Neuronal stem cell (in vitro differentiated cells): Measurements from ENCODE around the gene TMEM88.
A peak's percentile ranks its signal among the peaks of the same experiment; 100 is the strongest.

ENCODE experiments used
- DNase-seq: peaks from one replicate; pipeline ENCODE4 v3.0.0-alpha.2; 2013; ENCODE audit warnings: low spot score
- H2AFZ ChIP-seq: one replicate; pipeline ENCODE4 v1.6.1; 2013; ENCODE audit warnings: mild to moderate bottlenecking, low read length, inconsistent platforms
- H2AK5ac ChIP-seq: 2 replicates; pipeline ENCODE4 v1.6.1; 2013; ENCODE audit warnings: low read depth, mild to moderate bottlenecking, inconsistent platforms, low read length, moderate library complexity, mixed read lengths
- H2BK120ac ChIP-seq: 2 replicates; pipeline ENCODE4 v1.6.1; 2013; ENCODE audit warnings: low read depth, mild to moderate bottlenecking, inconsistent platforms, low read length, moderate library complexity, mixed read lengths
- H2BK12ac ChIP-seq: one replicate; pipeline ENCODE4 v1.6.1; 2013; ENCODE audit warnings: low read length, inconsistent platforms
- H2BK15ac ChIP-seq: 2 replicates; pipeline ENCODE4 v1.6.1; 2013; ENCODE audit warnings: mild to moderate bottlenecking, low read length, inconsistent platforms, mixed read lengths
- H2BK5ac ChIP-seq: one replicate; pipeline ENCODE4 v1.6.1; 2013; ENCODE audit warnings: inconsistent platforms, mild to moderate bottlenecking, low read length, moderate library complexity
- H3K14ac ChIP-seq: one replicate; pipeline ENCODE4 v1.6.1; 2013; ENCODE audit warnings: low read length, inconsistent platforms
- H3K18ac ChIP-seq: 2 replicates; pipeline ENCODE4 v1.6.1; 2013; ENCODE audit warnings: low read length, inconsistent platforms
- H3K23ac ChIP-seq: 2 replicates; pipeline ENCODE4 v1.6.1; 2013; ENCODE audit warnings: low read depth, mild to moderate bottlenecking, mixed read lengths, low read length, inconsistent platforms; ENCODE audit not compliant: poor library complexity
- H3K27ac ChIP-seq: replicated peaks from 3 replicates; pipeline ENCODE4 v1.5.1; 2013; ENCODE audit warnings: low read length, inconsistent platforms
- H3K27me3 ChIP-seq, 3 experiments: 2 replicates each; pipeline ENCODE4 v1.6.1; 2013; ENCODE audit warnings: low read length in 3 of 3, mild to moderate bottlenecking in 2 of 3, inconsistent platforms in 1 of 3, low read depth in 1 of 3, mixed read lengths in 1 of 3, moderate library complexity in 1 of 3; ENCODE audit not compliant: control insufficient read depth in 3 of 3, insufficient read depth in 3 of 3
- H3K36me3 ChIP-seq, 2 donors: replicated peaks in 1 of 2; 2 replicates each; pipeline ENCODE4 v1.6.1; 2013; ENCODE audit warnings: low read length in 2 of 2; ENCODE audit not compliant: control insufficient read depth in 2 of 2, insufficient read depth in 2 of 2
- H3K4ac ChIP-seq: 2 replicates; pipeline ENCODE4 v1.6.1; 2013; ENCODE audit warnings: inconsistent platforms, mild to moderate bottlenecking, low read length, moderate library complexity
- H3K4me1 ChIP-seq, 2 donors: 1 replicate in 1 of 2; 2 replicates in 1 of 2; pipeline ENCODE4 v1.6.1; 2013; ENCODE audit warnings: low read length in 2 of 2, low read depth in 1 of 2; ENCODE audit not compliant: control insufficient read depth in 2 of 2, insufficient read depth in 1 of 2
- H3K4me2 ChIP-seq: one replicate; pipeline ENCODE4 v1.6.1; 2013; ENCODE audit warnings: mild to moderate bottlenecking, low read length, inconsistent platforms; ENCODE audit not compliant: insufficient read depth, poor library complexity, severe bottlenecking
- H3K4me3 ChIP-seq, 2 donors: 2 replicates each; pipeline ENCODE4 v1.5.1; 2013; ENCODE audit warnings: low read length in 2 of 2, mild to moderate bottlenecking in 2 of 2, inconsistent platforms in 1 of 2, moderate library complexity in 1 of 2
- H3K79me1 ChIP-seq: one replicate; pipeline ENCODE4 v1.6.1; 2013; ENCODE audit warnings: low read depth, mild to moderate bottlenecking, inconsistent platforms, low read length, moderate library complexity
- H3K9ac ChIP-seq: one replicate; pipeline ENCODE4 v1.6.1; 2013; ENCODE audit warnings: mild to moderate bottlenecking, low read depth, low read length, inconsistent platforms; ENCODE audit not compliant: poor library complexity
- H3K9me3 ChIP-seq, 2 donors: replicated peaks in 1 of 2; 2 replicates each; pipeline versions ENCODE3 to v1.6.1; 2013; ENCODE audit warnings: low read length in 2 of 2, mild to moderate bottlenecking in 2 of 2, inconsistent platforms in 1 of 2, low read depth in 1 of 2, mixed read lengths in 1 of 2, moderate library complexity in 1 of 2; ENCODE audit not compliant: control insufficient read depth in 2 of 2, insufficient read depth in 1 of 2
- H4K8ac ChIP-seq: one replicate; pipeline ENCODE4 v1.6.1; 2013; ENCODE audit warnings: low read depth, mild to moderate bottlenecking, inconsistent platforms, low read length, moderate library complexity
- H4K91ac ChIP-seq: one replicate; pipeline ENCODE4 v1.6.1; 2013; ENCODE audit warnings: low read length, low read depth, mild to moderate bottlenecking, inconsistent platforms; ENCODE audit not compliant: poor library complexity
- WGBS, 2 donors: extraction: QIAGEN DNeasy Blood & Tissue Kit; methylation state at CpG; one replicate each; pipeline ENCODE4 v1.1.7; 2013; ENCODE audit warnings: missing lambda C conversion rate in 2 of 2, mixed read lengths in 1 of 2; ENCODE audit not compliant: insufficient read length in 2 of 2, insufficient replicate concordance in 1 of 2; ENCODE audit errors: extremely low coverage in 2 of 2; 5-methylcytosine and 5-hydroxymethylcytosine counted together

The TMEM88 gene

DNA sequence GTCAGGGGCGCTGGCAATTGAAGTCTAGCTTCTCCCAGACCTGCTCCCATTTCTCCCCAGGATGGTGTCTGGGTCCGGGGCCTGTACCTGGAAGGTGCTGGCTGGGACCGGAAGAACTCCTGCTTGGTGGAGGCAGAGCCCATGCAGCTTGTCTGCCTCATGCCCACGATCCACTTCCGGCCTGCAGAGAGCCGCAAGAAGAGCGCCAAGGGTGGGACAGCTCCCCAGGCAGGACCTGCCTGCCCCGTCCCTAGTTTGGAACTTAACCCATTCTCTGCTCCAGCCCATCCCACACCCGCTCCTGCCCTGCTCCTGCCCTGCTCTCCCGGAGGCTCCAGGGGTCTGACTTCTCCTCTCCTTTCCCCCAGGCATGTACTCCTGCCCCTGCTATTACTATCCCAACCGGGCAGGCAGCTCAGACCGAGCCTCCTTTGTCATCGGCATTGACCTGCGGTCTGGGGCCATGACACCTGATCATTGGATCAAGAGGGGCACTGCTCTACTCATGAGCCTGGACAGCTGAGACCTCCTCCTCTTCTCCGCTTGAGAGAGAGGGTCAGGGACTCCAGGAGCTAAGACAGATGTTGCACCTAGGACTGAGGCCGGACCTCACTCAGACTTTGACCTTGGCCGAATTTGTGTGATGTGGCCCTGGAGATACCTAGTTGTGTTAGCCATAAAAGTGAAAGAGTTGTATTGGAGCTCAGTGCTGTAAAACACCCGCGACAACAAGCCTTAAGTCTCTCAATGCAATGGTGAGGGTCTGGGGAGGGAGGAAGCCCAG is 21.7 kb upstream of the TMEM88 start:
- H2AFZ ChIP-seq, result peak overlapping the region; percentile 95
- H3K4me1 ChIP-seq, result peaks cover 10 to 21% of the 10 kb centered on the region in 2 donors
- H3K27ac ChIP-seq, result no peak overlapping the region
- H3K4me3 ChIP-seq, result peak overlapping the region in 1 of 2 donors; percentile 79
- H3K36me3 ChIP-seq, result no peaks in the 10 kb centered on the region
- H3K9me3 ChIP-seq, result no peaks in the 10 kb centered on the region
- peak overlapping the region; percentile 15 for H2BK5ac ChIP-seq
- no peak overlapping the region for H4K8ac ChIP-seq
- no peak overlapping the region for H2BK120ac ChIP-seq
- H3K27me3 ChIP-seq, result peaks cover 0 to 27% (median 8%) of the 10 kb centered on the region in 3 experiments
- peak overlapping the region; percentile 100 for H3K4me2 ChIP-seq
- H3K79me1 ChIP-seq, result no peaks in the 10 kb centered on the region
- H3K9ac ChIP-seq, result peak overlapping the region; percentile 3
- no peak overlapping the region for H2AK5ac ChIP-seq
- no peak overlapping the region for H4K91ac ChIP-seq
- H3K4ac ChIP-seq, result no peak overlapping the region
- peak overlapping the region; percentile 91 for H3K14ac ChIP-seq
- H3K18ac ChIP-seq, result peak overlapping the region; percentile 42
- no peak overlapping the region for H3K23ac ChIP-seq
- no peak for DNase-seq
- H2BK15ac ChIP-seq, result no peak overlapping the region
- peak overlapping the region; percentile 8 for H2BK12ac ChIP-seq
- WGBS, 2 donors, result no CpG with 5 or more reads among the region's 19 CpGs

DNA sequence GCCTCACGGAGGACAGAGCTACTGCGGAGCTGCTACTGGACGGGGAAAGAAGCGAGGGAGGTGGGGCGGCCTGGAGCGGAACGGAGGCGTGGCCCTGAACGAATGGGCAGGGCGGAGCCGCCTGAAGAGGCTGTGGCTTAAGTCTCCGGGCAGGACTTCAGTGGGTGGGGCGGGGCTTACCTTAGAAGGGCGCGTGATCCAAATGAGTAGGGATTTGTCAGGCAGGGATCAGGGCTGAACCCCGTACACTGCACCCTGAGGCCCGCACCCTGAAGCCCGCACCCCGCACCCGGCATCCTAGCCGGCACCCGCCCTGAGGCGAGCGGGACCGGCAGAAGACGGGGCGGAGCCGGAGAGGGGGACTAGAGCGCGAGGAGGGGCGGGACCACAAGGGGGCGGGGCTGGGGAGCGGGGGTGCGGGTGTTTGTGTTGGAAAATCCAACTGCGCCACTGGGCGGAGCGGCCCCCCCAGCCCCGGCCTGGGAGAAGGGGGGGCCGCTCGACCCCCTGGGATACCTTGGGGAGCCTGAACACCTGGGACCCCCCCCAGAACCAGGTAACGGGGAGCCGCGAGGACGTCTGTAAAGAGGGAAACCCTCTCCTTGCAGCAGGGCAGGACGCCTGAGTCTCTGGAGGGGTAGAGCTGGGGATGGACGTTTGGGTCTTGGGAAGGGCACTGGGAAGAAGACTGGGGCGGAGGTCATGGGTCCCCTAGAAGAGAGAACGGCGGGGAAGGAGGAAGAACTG is 20.9 kb upstream of the TMEM88 start, which contains the start of gene KDM6B:
TSS of gene KDM6B (plus strand) at position 423 of the 747 bp plus-strand sequence. CDS start 11,338 bp downstream, outside the sequence.
- Histone ChIP-seq H4K8ac (no peak within 1 kb of the TSS), H2BK5ac (peak within 1 kb of the TSS; percentile 56), H3K27ac (peak within 1 kb of the TSS; percentile 84), H3K4ac (no peak within 1 kb of the TSS), H3K36me3 (no peaks in the 10 kb centered on the region), H3K23ac (no peak within 1 kb of the TSS), H2BK12ac (peak within 1 kb of the TSS; percentile 8), H3K4me2 (peak within 1 kb of the TSS; percentile 100), H4K91ac (no peak within 1 kb of the TSS), H3K9ac (peak within 1 kb of the TSS; percentile 66), H3K9me3 (no peaks in the 10 kb centered on the region), H2AK5ac (no peak within 1 kb of the TSS), H3K79me1 (no peaks in the 10 kb centered on the region), H3K4me3 (peak within 1 kb of the TSS; percentile 79 to 85), H2AFZ (peak within 1 kb of the TSS; percentile 95), H2BK15ac (no peak within 1 kb of the TSS), H2BK120ac (no peak within 1 kb of the TSS), H3K4me1 (peaks cover 15 to 26% of the 10 kb centered on the region in 2 donors), H3K27me3 (peaks cover 0 to 27% (median 8%) of the 10 kb centered on the region in 3 experiments), H3K18ac (peak within 1 kb of the TSS; percentile 93), H3K14ac (peak within 1 kb of the TSS; percentile 91)
- DNase-seq, result peak; percentile 85
- WGBS, 2 donors, result no CpG with 5 or more reads among the region's 49 CpGs

DNA sequence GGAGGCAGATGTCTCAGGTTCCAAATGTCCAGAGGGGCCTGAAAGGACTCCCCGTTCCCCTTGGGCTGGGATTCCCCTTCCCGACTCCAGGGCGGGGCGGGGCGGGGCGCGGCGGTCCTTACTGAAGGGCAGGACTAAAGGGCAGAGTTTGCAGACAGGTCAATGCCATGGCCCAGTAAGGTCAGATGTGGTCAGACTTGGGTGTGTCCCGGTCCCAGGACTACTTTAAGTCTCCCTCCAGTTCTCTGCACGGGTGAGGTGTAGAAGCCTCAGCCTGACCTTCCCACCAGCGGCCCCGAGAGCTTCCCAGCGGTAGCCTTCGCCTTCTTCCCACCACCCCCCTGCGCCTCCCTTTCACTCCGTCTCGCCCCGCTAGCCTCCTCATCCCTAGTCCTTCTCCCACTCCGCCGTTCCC is 20.3 kb upstream of the TMEM88 start:
- peak overlapping the region; percentile 93 for H3K18ac ChIP-seq
- H3K4me3 ChIP-seq, result peak overlapping the region; percentile 79 to 85
- H3K79me1 ChIP-seq, result no peaks in the 10 kb centered on the region
- peak overlapping the region; percentile 100 for H3K4me2 ChIP-seq
- no peak overlapping the region for H4K91ac ChIP-seq
- peaks cover 0 to 24% (median 8%) of the 10 kb centered on the region in 3 experiments for H3K27me3 ChIP-seq
- H2BK5ac ChIP-seq, result peak overlapping the region; percentile 56
- H2AFZ ChIP-seq, result peak overlapping the region; percentile 95
- H3K36me3 ChIP-seq, result no peaks in the 10 kb centered on the region
- no peak overlapping the region for H2BK12ac ChIP-seq
- H3K4me1 ChIP-seq, result peaks cover 21 to 32% of the 10 kb centered on the region in 2 donors
- no peak overlapping the region for H2BK15ac ChIP-seq
- H3K23ac ChIP-seq, result no peak overlapping the region
- no peak overlapping the region for H3K9ac ChIP-seq
- peak; percentile 47 for DNase-seq
- H2AK5ac ChIP-seq, result no peak overlapping the region
- H3K14ac ChIP-seq, result no peak overlapping the region
- no peak overlapping the region for H2BK120ac ChIP-seq
- no peak overlapping the region for H4K8ac ChIP-seq
- H3K27ac ChIP-seq, result no peak overlapping the region
- no CpG with 5 or more reads among the region's 20 CpGs for WGBS, 2 donors
- H3K9me3 ChIP-seq, result no peaks in the 10 kb centered on the region
- no peak overlapping the region for H3K4ac ChIP-seq
